GM23338 (cell line): ENCODE data around the gene GJC1. TPM values are rescaled to one million over a fixed set of nuclear protein-coding genes. Genes with fewer than 3 reads are reported as not detected.

Experiments used
- ATAC-seq: fragments of 200-7000 bp; cut with Tn5 transposase; 3 replicates; pipeline ENCODE4 v1.9.1; 2020
- DNase-seq: peaks from one replicate; pipeline ENCODE4 v3.0.0-alpha.2; 2015; ENCODE audit warnings: low spot score
- H2AFZ ChIP-seq: fragments of 200-600 bp; sonication (generic); 2 replicates; pipeline ENCODE4 v1.8.0; 2016; ENCODE audit warnings: antibody characterized with exemption, mild to moderate bottlenecking, moderate library complexity
- H3F3A ChIP-seq: fragments of 200-600 bp; sonication (generic); replicated peaks from 2 replicates; pipeline ENCODE4 v1.8.0; 2017; ENCODE audit warnings: antibody characterized with exemption, mixed run types, low read depth
- H3K27ac ChIP-seq: fragments of 200-600 bp; sonication (generic); 2 replicates; pipeline ENCODE4 v1.6.1; 2016; ENCODE audit warnings: low read depth
- H3K27me3 ChIP-seq: fragments of 200-600 bp; sonication (generic); 2 replicates; pipeline ENCODE4 v1.8.0; 2016; ENCODE audit warnings: mild to moderate bottlenecking, mixed run types, moderate library complexity; ENCODE audit not compliant: insufficient read depth
- H3K36me3 ChIP-seq: fragments of 200-600 bp; sonication (generic); 2 replicates; pipeline ENCODE4 v1.8.0; 2016; ENCODE audit warnings: mild to moderate bottlenecking; ENCODE audit not compliant: insufficient read depth
- H3K4me1 ChIP-seq: fragments of 200-600 bp; sonication (generic); 2 replicates; pipeline ENCODE4 v1.8.0; 2016; ENCODE audit warnings: mild to moderate bottlenecking, moderate library complexity; ENCODE audit not compliant: insufficient read depth
- H3K4me2 ChIP-seq: fragments of 200-600 bp; sonication (generic); 2 replicates; pipeline ENCODE4 v1.7.1; 2017; ENCODE audit warnings: mixed run types
- H3K4me3 ChIP-seq: fragments of 200-600 bp; sonication (generic); 2 replicates; pipeline ENCODE4 v1.6.1; 2016; ENCODE audit warnings: mixed run types
- H3K79me2 ChIP-seq: fragments of 200-600 bp; sonication (generic); replicated peaks from 2 replicates; pipeline ENCODE4 v1.8.0; 2017; ENCODE audit warnings: mild to moderate bottlenecking; ENCODE audit not compliant: insufficient read depth
- H3K9me2 ChIP-seq: fragments of 200-600 bp; sonication (generic); 2 replicates; pipeline ENCODE4 v1.8.0; 2017; ENCODE audit not compliant: insufficient read depth
- H4K20me1 ChIP-seq: fragments of 200-600 bp; sonication (generic); replicated peaks from 2 replicates; pipeline ENCODE4 v1.8.0; 2017; ENCODE audit warnings: mild to moderate bottlenecking; ENCODE audit not compliant: insufficient read depth
- H3K27ac Mint-ChIP-seq: 2 replicates; pipeline ENCODE4 v1.8.0; 2020; ENCODE audit warnings: inconsistent platforms, mild to moderate bottlenecking, moderate library complexity, mixed read lengths
- H3K27me3 Mint-ChIP-seq: 3 replicates; pipeline ENCODE4 v1.8.0; 2022; ENCODE audit warnings: low read depth, mild to moderate bottlenecking, moderate library complexity, mixed read lengths, inconsistent platforms; ENCODE audit not compliant: insufficient read depth, poor library complexity
- H3K36me3 Mint-ChIP-seq: 3 replicates; pipeline ENCODE4 v1.8.0; 2021; ENCODE audit warnings: low read depth, mild to moderate bottlenecking, inconsistent platforms, moderate library complexity, mixed read lengths
- H3K4me1 Mint-ChIP-seq: 3 replicates; pipeline ENCODE4 v1.8.0; 2020; ENCODE audit warnings: mild to moderate bottlenecking, inconsistent platforms, mixed read lengths
- H3K4me3 Mint-ChIP-seq: 3 replicates; pipeline ENCODE4 v1.8.0; 2021; ENCODE audit warnings: moderate library complexity, mild to moderate bottlenecking, inconsistent platforms, mixed read lengths
- H3K9me3 Mint-ChIP-seq: 3 replicates; pipeline ENCODE4 v1.8.0; 2020; ENCODE audit warnings: moderate library complexity, mild to moderate bottlenecking, inconsistent platforms, mixed read lengths
- CREB1 ChIP-seq: fragments of 250-450 bp; sonication (Bioruptor Pico); IDR thresholded peaks from 2 replicates; pipeline ENCODE4 v1.5.0; 2020; ENCODE audit warnings: low read depth, mild to moderate bottlenecking, moderate library complexity
- EZH2 ChIP-seq: fragments of 200-600 bp; sonication (generic); IDR thresholded peaks from one replicate; pipeline ENCODE4 v1.8.0; 2017; ENCODE audit warnings: antibody characterized with exemption, mild to moderate bottlenecking, low read depth; ENCODE audit not compliant: unreplicated experiment
- EZH2phosphoT487 ChIP-seq: fragments of 200-600 bp; sonication (generic); IDR thresholded peaks from one replicate; pipeline ENCODE4 v1.8.1; 2018; ENCODE audit warnings: antibody characterized with exemption; ENCODE audit not compliant: unreplicated experiment
- JUNB ChIP-seq: IDR thresholded peaks from one replicate; pipeline ENCODE4 v1.6.1; 2016; ENCODE audit warnings: antibody characterized with exemption; ENCODE audit not compliant: unreplicated experiment
- NANOG ChIP-seq: IDR thresholded peaks from 2 replicates; pipeline ENCODE4 v1.6.1; 2016; ENCODE audit warnings: antibody characterized with exemption, borderline replicate concordance
- POLR2AphosphoS5 ChIP-seq: IDR thresholded peaks from 2 replicates; pipeline ENCODE4 v1.6.1; 2016; ENCODE audit warnings: antibody characterized with exemption, low read depth
- STAT1 ChIP-seq: IDR thresholded peaks from one replicate; pipeline ENCODE4 v1.6.1; 2016; ENCODE audit warnings: antibody characterized with exemption; ENCODE audit not compliant: unreplicated experiment
- ZNF114 ChIP-seq: fragments of 250-450 bp; sonication (Bioruptor Pico); IDR thresholded peaks from 2 replicates; pipeline ENCODE4 v1.5.0; 2020; ENCODE audit warnings: mild to moderate bottlenecking, moderate library complexity
- ZNF331 ChIP-seq: fragments of 250-450 bp; sonication (Bioruptor Pico); IDR thresholded peaks from 2 replicates; pipeline ENCODE4 v1.5.0; 2020; ENCODE audit warnings: low read depth, mild to moderate bottlenecking, moderate library complexity
- polyA plus RNA-seq: library from polyadenylated mRNA; unstranded; fragments of >200 nt; fragmentation: Nextera tagmentation; extraction: Ambion mirVana; gene quantifications from 2 replicates; pipeline ENCODE4 v1.2.1, GENCODE V29; 2016
- total RNA-seq: library from RNA; depleted of rRNA; stranded (reverse); fragments of >200 nt; shearing (Covaris generic); gene quantifications from 2 replicates; pipeline ENCODE4 v1.2.3, GENCODE V29; 2014
- TF ChIP-seq, protein P1 (sequence below), 2 experiments: fragments of 200-600 bp in 1 of 2; sonication (generic) in 1 of 2; conservative IDR thresholded peaks; 2 replicates each; pipeline versions ENCODE4 v1.5.1 to v1.6.1; 2016 to 2017; ENCODE audit warnings: antibody characterized with exemption in 2 of 2, low read depth in 2 of 2, mild to moderate bottlenecking in 2 of 2, moderate library complexity in 1 of 2
- TF ChIP-seq, protein P2 (sequence below): IDR thresholded peaks from 2 replicates; pipeline ENCODE4 v1.6.1; 2016; ENCODE audit warnings: antibody characterized with exemption
- TF ChIP-seq, protein P3 (sequence below): fragments of 250-450 bp; sonication (Bioruptor Pico); IDR thresholded peaks from 2 replicates; pipeline ENCODE4 v1.5.0; 2020; ENCODE audit warnings: mild to moderate bottlenecking, moderate library complexity
- TF ChIP-seq, protein P4 (sequence below): IDR thresholded peaks from one replicate; pipeline ENCODE4 v1.6.1; 2018; ENCODE audit warnings: antibody characterized with exemption; ENCODE audit not compliant: unreplicated experiment

Gene GJC1
- total and polyA plus RNA-seq, 2 experiments from 2014 or later: 34.7 to 99.2 TPM

DNA sequence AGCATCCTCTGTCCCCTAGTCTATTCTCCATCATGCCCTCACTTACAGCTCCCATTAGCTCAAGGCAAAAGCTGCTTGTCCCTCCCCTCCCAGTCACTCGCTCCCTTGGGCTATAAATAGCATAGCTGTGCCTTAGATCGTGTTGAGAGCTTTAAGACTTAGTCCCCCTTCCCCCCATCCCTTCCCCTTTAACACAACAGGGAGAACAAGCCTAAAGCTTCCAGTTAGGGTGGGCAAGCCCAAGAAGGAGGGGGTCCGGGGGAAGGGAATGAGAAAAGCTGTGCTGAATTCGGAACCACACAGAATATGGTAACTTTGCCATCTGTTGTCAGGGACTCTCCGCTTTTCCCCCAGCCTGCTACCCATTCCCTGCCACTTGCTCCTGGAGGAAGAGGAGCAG lies 12.7 kb upstream of the GJC1 start:
- Mint-ChIP-seq H3K9me3 (no peaks in the 10 kb centered on the region), H3K36me3 (no peaks in the 10 kb centered on the region), H3K4me1 (peaks cover 35% of the 10 kb centered on the region), H3K4me3 (peak overlapping the region; percentile 21), H3K27me3 (peaks cover 16% of the 10 kb centered on the region), H3K27ac (peak overlapping the region; percentile 63; the same call in 1 of the 2 replicates)
- DNase-seq (peak; percentile 68), ATAC-seq (peak; percentile 62)
- no peaks in the 10 kb centered on the region for H3K9me2 ChIP-seq
- H3K27me3 ChIP-seq: no peaks in the 10 kb centered on the region
- H3K27ac ChIP-seq: no peak overlapping the region
- TF ChIP-seq STAT1: no peak
- TF ChIP-seq CREB1 (CRISPR knock-in tag): no peak
- TF ChIP-seq EZH2: no peak
- TF ChIP-seq, protein P1, sequence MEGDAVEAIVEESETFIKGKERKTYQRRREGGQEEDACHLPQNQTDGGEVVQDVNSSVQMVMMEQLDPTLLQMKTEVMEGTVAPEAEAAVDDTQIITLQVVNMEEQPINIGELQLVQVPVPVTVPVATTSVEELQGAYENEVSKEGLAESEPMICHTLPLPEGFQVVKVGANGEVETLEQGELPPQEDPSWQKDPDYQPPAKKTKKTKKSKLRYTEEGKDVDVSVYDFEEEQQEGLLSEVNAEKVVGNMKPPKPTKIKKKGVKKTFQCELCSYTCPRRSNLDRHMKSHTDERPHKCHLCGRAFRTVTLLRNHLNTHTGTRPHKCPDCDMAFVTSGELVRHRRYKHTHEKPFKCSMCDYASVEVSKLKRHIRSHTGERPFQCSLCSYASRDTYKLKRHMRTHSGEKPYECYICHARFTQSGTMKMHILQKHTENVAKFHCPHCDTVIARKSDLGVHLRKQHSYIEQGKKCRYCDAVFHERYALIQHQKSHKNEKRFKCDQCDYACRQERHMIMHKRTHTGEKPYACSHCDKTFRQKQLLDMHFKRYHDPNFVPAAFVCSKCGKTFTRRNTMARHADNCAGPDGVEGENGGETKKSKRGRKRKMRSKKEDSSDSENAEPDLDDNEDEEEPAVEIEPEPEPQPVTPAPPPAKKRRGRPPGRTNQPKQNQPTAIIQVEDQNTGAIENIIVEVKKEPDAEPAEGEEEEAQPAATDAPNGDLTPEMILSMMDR (conservative IDR thresholded peaks at IDR 0.05; ENCODE audit: low read depth in 2 of 2): no peak
- no peak for TF ChIP-seq NANOG
- TF ChIP-seq, protein P2, sequence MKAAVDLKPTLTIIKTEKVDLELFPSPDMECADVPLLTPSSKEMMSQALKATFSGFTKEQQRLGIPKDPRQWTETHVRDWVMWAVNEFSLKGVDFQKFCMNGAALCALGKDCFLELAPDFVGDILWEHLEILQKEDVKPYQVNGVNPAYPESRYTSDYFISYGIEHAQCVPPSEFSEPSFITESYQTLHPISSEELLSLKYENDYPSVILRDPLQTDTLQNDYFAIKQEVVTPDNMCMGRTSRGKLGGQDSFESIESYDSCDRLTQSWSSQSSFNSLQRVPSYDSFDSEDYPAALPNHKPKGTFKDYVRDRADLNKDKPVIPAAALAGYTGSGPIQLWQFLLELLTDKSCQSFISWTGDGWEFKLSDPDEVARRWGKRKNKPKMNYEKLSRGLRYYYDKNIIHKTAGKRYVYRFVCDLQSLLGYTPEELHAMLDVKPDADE: no peak
- no peak for TF ChIP-seq JUNB
- TF ChIP-seq, protein P3, sequence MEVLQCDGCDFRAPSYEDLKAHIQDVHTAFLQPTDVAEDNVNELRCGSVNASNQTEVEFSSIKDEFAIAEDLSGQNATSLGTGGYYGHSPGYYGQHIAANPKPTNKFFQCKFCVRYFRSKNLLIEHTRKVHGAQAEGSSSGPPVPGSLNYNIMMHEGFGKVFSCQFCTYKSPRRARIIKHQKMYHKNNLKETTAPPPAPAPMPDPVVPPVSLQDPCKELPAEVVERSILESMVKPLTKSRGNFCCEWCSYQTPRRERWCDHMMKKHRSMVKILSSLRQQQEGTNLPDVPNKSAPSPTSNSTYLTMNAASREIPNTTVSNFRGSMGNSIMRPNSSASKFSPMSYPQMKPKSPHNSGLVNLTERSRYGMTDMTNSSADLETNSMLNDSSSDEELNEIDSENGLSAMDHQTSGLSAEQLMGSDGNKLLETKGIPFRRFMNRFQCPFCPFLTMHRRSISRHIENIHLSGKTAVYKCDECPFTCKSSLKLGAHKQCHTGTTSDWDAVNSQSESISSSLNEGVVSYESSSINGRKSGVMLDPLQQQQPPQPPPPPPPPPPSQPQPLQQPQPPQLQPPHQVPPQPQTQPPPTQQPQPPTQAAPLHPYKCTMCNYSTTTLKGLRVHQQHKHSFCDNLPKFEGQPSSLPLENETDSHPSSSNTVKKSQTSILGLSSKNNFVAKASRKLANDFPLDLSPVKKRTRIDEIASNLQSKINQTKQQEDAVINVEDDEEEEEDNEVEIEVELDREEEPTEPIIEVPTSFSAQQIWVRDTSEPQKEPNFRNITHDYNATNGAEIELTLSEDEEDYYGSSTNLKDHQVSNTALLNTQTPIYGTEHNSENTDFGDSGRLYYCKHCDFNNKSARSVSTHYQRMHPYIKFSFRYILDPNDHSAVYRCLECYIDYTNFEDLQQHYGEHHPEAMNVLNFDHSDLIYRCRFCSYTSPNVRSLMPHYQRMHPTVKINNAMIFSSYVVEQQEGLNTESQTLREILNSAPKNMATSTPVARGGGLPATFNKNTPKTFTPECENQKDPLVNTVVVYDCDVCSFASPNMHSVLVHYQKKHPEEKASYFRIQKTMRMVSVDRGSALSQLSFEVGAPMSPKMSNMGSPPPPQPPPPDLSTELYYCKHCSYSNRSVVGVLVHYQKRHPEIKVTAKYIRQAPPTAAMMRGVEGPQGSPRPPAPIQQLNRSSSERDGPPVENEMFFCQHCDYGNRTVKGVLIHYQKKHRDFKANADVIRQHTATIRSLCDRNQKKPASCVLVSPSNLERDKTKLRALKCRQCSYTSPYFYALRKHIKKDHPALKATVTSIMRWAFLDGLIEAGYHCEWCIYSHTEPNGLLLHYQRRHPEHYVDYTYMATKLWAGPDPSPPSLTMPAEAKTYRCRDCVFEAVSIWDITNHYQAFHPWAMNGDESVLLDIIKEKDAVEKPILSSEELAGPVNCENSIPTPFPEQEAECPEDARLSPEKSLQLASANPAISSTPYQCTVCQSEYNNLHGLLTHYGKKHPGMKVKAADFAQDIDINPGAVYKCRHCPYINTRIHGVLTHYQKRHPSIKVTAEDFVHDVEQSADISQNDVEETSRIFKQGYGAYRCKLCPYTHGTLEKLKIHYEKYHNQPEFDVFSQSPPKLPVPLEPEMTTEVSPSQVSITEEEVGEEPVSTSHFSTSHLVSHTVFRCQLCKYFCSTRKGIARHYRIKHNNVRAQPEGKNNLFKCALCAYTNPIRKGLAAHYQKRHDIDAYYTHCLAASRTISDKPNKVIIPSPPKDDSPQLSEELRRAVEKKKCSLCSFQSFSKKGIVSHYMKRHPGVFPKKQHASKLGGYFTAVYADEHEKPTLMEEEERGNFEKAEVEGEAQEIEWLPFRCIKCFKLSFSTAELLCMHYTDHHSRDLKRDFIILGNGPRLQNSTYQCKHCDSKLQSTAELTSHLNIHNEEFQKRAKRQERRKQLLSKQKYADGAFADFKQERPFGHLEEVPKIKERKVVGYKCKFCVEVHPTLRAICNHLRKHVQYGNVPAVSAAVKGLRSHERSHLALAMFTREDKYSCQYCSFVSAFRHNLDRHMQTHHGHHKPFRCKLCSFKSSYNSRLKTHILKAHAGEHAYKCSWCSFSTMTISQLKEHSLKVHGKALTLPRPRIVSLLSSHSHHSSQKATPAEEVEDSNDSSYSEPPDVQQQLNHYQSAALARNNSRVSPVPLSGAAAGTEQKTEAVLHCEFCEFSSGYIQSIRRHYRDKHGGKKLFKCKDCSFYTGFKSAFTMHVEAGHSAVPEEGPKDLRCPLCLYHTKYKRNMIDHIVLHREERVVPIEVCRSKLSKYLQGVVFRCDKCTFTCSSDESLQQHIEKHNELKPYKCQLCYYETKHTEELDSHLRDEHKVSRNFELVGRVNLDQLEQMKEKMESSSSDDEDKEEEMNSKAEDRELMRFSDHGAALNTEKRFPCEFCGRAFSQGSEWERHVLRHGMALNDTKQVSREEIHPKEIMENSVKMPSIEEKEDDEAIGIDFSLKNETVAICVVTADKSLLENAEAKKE (CRISPR knock-in tag): no peak
- no peak for TF ChIP-seq POLR2AphosphoS5
- TF ChIP-seq, protein P4, sequence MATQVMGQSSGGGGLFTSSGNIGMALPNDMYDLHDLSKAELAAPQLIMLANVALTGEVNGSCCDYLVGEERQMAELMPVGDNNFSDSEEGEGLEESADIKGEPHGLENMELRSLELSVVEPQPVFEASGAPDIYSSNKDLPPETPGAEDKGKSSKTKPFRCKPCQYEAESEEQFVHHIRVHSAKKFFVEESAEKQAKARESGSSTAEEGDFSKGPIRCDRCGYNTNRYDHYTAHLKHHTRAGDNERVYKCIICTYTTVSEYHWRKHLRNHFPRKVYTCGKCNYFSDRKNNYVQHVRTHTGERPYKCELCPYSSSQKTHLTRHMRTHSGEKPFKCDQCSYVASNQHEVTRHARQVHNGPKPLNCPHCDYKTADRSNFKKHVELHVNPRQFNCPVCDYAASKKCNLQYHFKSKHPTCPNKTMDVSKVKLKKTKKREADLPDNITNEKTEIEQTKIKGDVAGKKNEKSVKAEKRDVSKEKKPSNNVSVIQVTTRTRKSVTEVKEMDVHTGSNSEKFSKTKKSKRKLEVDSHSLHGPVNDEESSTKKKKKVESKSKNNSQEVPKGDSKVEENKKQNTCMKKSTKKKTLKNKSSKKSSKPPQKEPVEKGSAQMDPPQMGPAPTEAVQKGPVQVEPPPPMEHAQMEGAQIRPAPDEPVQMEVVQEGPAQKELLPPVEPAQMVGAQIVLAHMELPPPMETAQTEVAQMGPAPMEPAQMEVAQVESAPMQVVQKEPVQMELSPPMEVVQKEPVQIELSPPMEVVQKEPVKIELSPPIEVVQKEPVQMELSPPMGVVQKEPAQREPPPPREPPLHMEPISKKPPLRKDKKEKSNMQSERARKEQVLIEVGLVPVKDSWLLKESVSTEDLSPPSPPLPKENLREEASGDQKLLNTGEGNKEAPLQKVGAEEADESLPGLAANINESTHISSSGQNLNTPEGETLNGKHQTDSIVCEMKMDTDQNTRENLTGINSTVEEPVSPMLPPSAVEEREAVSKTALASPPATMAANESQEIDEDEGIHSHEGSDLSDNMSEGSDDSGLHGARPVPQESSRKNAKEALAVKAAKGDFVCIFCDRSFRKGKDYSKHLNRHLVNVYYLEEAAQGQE: no peak
- TF ChIP-seq ZNF331 (CRISPR knock-in tag): no peak
- TF ChIP-seq EZH2phosphoT487: no peak
- TF ChIP-seq ZNF114: no peak
- H3K36me3 ChIP-seq: no peaks in the 10 kb centered on the region
- peak overlapping the region; percentile 71 for H3K4me2 ChIP-seq
- H2AFZ ChIP-seq: no peak overlapping the region
- peaks cover 32% of the 10 kb centered on the region for H3K4me1 ChIP-seq
- H3F3A ChIP-seq: peaks cover 8% of the 10 kb centered on the region; the same call in 1 of the 2 replicates
- peak overlapping the region; percentile 29; the same call in 1 of the 2 replicates for H3K4me3 ChIP-seq
- no peaks in the 10 kb centered on the region for H4K20me1 ChIP-seq
- H3K79me2 ChIP-seq: no peaks in the 10 kb centered on the region
